SKM-1 (cell line): Measurements from ENCODE around the gene CYP21A2.
"Not testable (repeated sequence)": the region's sequence is repeated elsewhere in the genome, so short reads cannot be mapped to it uniquely, and the experiment has no call there.

ENCODE experiments used
- DNase-seq: peaks from one replicate; lab custom pipeline; 2025; ENCODE audit not compliant: unreplicated experiment; lab: John Stamatoyannopoulos, UW

The CYP21A2 gene

GRCh38 chr6:32029553-32029952 is 8.7 kb upstream of the CYP21A2 start:
- DNase-seq = not testable (repeated sequence)

GRCh38 chr6:32035283-32036013 is 2.8 kb upstream of the CYP21A2 start:
- not testable (repeated sequence) for DNase-seq

- not testable (repeated sequence) for DNase-seq
Measured at GRCh38 chr6:32037136-32037535, 1.1 kb upstream of the CYP21A2 start.

DNA sequence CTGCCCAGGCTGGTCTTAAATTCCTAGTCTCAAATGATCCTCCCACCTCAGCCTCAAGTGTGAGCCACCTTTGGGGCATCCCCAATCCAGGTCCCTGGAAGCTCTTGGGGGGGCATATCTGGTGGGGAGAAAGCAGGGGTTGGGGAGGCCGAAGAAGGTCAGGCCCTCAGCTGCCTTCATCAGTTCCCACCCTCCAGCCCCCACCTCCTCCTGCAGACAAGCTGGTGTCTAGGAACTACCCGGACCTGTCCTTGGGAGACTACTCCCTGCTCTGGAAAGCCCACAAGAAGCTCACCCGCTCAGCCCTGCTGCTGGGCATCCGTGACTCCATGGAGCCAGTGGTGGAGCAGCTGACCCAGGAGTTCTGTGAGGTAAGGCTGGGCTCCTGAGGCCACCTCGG is 663 bp downstream of the CYP21A2 start:
- not testable (repeated sequence) for DNase-seq

- DNase-seq = not testable (repeated sequence)
Measured at GRCh38 chr6:32039321-32040274, 1.4 kb downstream of the CYP21A2 start.

GRCh38 chr6:32040299-32041049 is 2.3 kb downstream of the CYP21A2 start:
- DNase-seq = not testable (repeated sequence)

DNA sequence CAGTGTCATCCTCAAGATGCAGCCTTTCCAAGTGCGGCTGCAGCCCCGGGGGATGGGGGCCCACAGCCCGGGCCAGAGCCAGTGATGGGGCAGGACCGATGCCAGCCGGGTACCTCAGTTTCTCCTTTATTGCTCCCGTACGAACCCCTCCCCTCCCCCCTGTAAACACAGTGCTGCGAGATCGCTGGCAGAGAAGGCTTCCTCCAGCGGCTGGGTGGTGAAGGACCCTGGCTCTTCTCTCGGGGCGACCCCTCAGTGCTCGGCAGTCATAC is 2.8 kb downstream of the CYP21A2 start:
- DNase-seq = not testable (repeated sequence)

DNA sequence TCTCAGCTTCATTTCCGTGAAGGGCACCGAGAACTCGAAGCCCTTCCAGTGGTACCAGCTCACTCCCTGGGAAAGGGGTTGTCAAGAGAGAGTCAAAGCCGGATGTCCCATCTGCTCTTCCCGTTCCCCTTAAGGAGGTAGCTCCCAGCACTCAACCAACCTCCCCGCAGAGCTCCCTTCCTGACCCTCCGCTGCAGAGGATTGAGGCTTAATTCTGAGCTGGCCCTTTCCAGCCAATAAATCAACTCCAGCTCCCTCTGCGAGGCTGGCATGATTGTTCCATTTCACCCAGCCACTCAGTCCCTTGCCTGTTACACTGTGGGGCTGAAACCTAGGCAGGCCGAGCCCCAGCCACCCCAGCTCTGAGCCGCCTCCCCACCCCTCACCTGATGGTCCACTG is 3.2 kb downstream of the CYP21A2 start:
- not testable (repeated sequence) for DNase-seq

DNA sequence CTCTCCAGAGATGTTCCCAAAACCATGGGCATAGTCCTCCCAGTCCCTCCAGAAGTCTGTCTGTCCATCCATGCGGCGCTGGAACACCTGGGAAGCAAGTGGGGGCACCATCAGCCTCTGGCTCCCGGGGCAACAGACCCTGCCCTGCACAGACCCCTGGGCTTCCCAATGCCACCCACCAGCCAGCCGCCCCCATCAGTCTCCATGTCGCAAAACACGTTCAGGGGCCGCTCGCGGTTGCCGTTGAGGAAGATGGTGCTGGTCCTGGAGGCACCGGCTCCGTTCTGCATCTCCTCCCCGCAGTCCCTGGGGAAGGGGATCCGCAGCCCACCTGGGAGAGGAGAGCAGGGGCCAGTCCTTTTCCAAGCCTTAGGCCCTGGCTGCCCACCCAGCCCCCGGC is 4.1 kb downstream of the CYP21A2 start:
- DNase-seq = not testable (repeated sequence)

- not testable (repeated sequence) for DNase-seq
Measured at GRCh38 chr6:32043589-32044380, 5.6 kb downstream of the CYP21A2 start.

DNA sequence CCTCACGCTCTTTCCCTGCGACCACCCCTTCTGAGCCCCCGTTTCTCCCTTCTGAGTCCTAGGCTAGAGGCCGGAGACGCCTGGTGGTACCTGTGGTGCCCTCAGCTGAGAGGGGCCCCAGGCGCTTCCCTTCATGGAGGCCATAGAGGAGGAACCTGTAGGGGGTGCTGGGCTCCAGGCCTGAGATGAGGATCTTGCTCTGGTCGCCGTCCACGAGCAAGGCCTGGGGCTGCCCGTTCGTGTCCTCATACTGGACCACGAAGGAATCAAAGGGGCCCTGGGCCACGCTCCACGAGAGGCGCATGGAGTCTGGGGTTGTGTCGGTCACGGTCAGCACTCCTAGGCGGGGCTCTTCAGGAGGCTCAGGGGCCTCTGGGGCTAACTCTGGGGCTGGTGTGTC is 6.7 kb downstream of the CYP21A2 start:
- not testable (repeated sequence) for DNase-seq

- no peak for DNase-seq
Measured at GRCh38 chr6:32045811-32046449, 7.7 kb downstream of the CYP21A2 start.

- DNase-seq = no peak
Measured at GRCh38 chr6:32046450-32047083, 8.4 kb downstream of the CYP21A2 start.

- DNase-seq = no peak
Measured at GRCh38 chr6:32047084-32047478, 8.9 kb downstream of the CYP21A2 start.

DNA sequence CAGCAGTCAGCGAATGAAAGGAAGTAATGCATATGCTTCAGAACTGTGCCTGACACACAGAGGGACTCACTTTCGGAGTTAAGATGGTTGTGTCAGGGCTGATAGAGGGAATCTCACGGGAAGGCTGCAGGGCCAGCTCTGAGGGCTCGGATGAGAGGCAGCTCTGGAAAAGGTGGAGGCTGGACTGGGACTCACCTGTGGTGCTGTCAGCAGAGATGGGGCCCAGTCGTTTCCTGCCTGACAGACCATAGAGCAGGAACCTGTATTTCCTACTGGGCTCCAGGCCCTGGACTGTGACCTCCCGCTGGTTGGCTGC is 9.3 kb downstream of the CYP21A2 start:
- no peak for DNase-seq

DNA sequence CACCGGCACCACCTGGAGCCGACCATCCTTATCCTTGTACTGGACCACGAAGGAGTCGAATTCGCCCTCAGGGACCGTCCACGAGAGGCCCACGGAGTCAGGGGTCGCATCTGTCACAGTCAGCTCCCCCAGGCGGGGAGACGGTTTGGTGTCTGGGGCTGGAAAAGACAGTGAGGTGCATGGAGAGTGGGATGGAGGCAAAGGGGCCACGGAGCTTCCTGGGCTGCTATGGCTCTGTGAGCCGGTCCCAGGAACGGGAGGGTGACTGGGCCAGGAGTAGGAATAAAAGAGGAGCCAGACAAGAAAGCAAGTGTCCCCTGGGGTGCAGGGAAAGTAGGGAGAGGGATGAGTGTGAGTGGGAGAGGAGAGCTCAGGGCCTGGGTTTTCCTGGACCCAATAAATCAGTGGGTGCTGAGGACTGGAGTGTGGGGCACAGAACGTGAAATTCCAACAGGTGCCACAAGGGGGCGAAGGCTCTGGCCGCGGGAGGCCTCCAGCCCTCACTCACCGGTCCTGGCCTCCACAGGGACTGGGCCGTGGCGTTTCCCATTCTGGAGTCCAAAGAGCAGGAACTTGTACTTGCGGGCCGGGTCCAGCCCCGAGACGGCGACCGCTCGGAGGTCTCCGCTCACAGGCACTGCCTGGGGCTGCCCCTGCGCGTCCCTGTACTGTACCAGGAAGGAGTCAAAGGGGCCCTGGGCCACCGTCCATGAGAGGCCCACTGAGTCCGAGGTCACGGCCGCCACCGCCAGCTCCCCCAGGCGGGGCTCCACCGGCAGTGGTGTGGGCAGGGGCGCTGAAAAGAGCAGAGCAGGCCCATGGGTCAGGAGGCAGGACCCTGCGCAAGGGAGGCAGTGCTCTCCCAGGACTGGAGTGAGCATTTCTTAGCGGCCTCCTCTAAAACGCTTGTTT is 9.9 kb downstream of the CYP21A2 start:
- DNase-seq = peak; percentile 20

- not testable (repeated sequence) for DNase-seq
Measured at GRCh38 chr6:32049149-32049548, 10.9 kb downstream of the CYP21A2 start.

DNA sequence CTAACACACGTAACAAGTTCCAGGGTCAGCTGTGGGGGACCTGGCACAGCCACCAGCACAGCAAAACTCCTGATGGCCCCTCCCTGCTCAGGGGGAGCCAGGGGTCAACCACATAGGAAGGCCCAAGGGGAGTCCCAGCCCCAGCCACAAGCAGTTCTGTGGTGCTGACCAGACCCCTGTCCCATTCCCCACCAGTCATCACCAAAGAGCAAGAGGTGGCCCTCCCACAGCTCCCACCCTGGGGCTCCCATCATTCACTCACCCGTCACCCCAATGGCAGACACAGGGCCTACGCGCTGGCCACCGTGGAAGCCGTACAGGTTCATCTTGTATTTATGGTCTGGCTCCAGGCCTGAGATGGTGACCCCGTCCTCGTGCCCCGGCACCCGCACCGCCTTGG is 11.5 kb downstream of the CYP21A2 start:
- not testable (repeated sequence) for DNase-seq

- DNase-seq = no peak
Measured at GRCh38 chr6:32050562-32050961, 12.3 kb downstream of the CYP21A2 start.
